K562 (cell line): Measurements from ENCODE around the gene YJEFN3. TPM values are rescaled to one million over a fixed set of nuclear protein-coding genes. Genes with fewer than 3 reads are reported as not detected.

Experiments used
- ATAC-seq: fragments of 200-7000 bp; cut with Tn5 transposase; 3 replicates; pipeline ENCODE4 v1.9.1; 2020; ENCODE audit warnings: moderate library complexity
- BruUV-seq: library from RNA; stranded (reverse); fragments of 400-500 nt; replicated peaks from 2 replicates; lab custom pipeline; 2021; lab: Mats Ljungman, UMichigan
- CTCF ChIA-PET: fragments of 300-600 bp; formaldehyde crosslinking; extraction: SDS; loops from one replicate; lab custom pipeline; 2021; ENCODE audit warnings: low intra/inter-chr PET ratio; lab: Yijun Ruan, JAX
- POLR2A ChIA-PET: fragments of 300-600, 350-650 bp; sonication (Branson Sonifier 250); formaldehyde crosslinking; extraction: SDS; loops from one replicate; lab custom pipeline; 2021; ENCODE audit warnings: antibody characterized with exemption, inconsistent platforms; lab: Yijun Ruan, JAX
- DNase-seq, 4 experiments: peaks; one replicate each; pipeline versions ENCODE4 v3.0.0 to v3.0.0-alpha.2; 2011 to 2018; ENCODE audit warnings: low spot score in 3 of 4, mixed read lengths in 3 of 4; ENCODE audit errors: extremely low read depth in 1 of 4
- FAIRE-seq: peaks from 2 replicates; lab custom pipeline; 2011; peaks lifted over from hg19 to GRCh38; lab: Jason Lieb, UNC
- H2AFZ ChIP-seq: 2 replicates; pipeline ENCODE4 v1.6.0; 2011; ENCODE audit warnings: low read depth, low read length, control low read depth, inconsistent platforms
- H3K27ac ChIP-seq: fragments of 200-600 bp; 3 replicates; pipeline ENCODE4 v1.8.0; 2011; ENCODE audit warnings: low read depth, mild to moderate bottlenecking, control low read depth, inconsistent platforms, low read length, moderate library complexity, mixed read lengths; ENCODE audit errors: extremely low read depth
- H3K27me3 ChIP-seq, 2 experiments: fragments of 300-600 bp in 1 of 2; 2 replicates in 1 of 2; 3 replicates in 1 of 2; pipeline versions ENCODE4 v1.6.0 to v1.8.0; 2011; ENCODE audit warnings: inconsistent platforms in 2 of 2, low read length in 2 of 2, mild to moderate bottlenecking in 1 of 2, mixed read lengths in 1 of 2, moderate library complexity in 1 of 2; ENCODE audit not compliant: control insufficient read depth in 2 of 2, insufficient read depth in 2 of 2
- H3K36me3 ChIP-seq: fragments of 300-600 bp; 3 replicates; pipeline ENCODE4 v1.8.0; 2011; ENCODE audit warnings: mild to moderate bottlenecking, low read length, inconsistent platforms; ENCODE audit not compliant: control insufficient read depth, insufficient read depth
- H3K4me1 ChIP-seq, 2 experiments: fragments of 200-600 bp in 1 of 2; replicated peaks in 1 of 2; 2 replicates in 1 of 2; 3 replicates in 1 of 2; pipeline versions ENCODE4 v1.5.1 to v1.8.0; 2011; ENCODE audit warnings: inconsistent platforms in 2 of 2, low read length in 2 of 2, mild to moderate bottlenecking in 1 of 2, mixed read lengths in 1 of 2, moderate library complexity in 1 of 2; ENCODE audit not compliant: control insufficient read depth in 2 of 2, insufficient read depth in 2 of 2
- H3K4me2 ChIP-seq: 2 replicates; pipeline ENCODE4 v1.6.1; 2011; ENCODE audit warnings: low read length, control low read depth, inconsistent platforms, mixed read lengths; ENCODE audit not compliant: insufficient read depth
- H3K4me3 ChIP-seq: fragments of 200-600 bp; sonication (generic), shearing (Covaris generic); 2 replicates; pipeline ENCODE4 v1.5.1; 2016; ENCODE audit warnings: control low read depth, inconsistent platforms
- H3K79me2 ChIP-seq: fragments of 200-600 bp; 3 replicates; pipeline ENCODE4 v1.8.0; 2011; ENCODE audit warnings: low read length, inconsistent platforms; ENCODE audit not compliant: control insufficient read depth, insufficient read depth
- H3K9ac ChIP-seq, 2 experiments: 2 replicates each; pipeline versions ENCODE4 v1.6.0 to v1.6.1; 2011; ENCODE audit warnings: low read depth in 2 of 2, low read length in 2 of 2, control low read depth in 1 of 2, inconsistent platforms in 1 of 2, mild to moderate bottlenecking in 1 of 2, mixed read lengths in 1 of 2; ENCODE audit not compliant: insufficient read depth in 1 of 2
- H3K9me1 ChIP-seq: one replicate; pipeline ENCODE4 v1.6.0; 2011; ENCODE audit warnings: inconsistent platforms, mild to moderate bottlenecking, low read length, moderate library complexity; ENCODE audit not compliant: control insufficient read depth, insufficient read depth
- H3K9me3 ChIP-seq: replicated peaks from 2 replicates; pipeline ENCODE4 v1.5.1; 2011; ENCODE audit warnings: low read depth, low read length, inconsistent platforms; ENCODE audit not compliant: control insufficient read depth, insufficient read depth
- H4K20me1 ChIP-seq: replicated peaks from 2 replicates; pipeline ENCODE4 v1.6.1; 2011; ENCODE audit warnings: low read length, inconsistent platforms, mixed read lengths; ENCODE audit not compliant: control insufficient read depth, insufficient read depth
- FOXA1 ChIP-seq: fragments of 450-650 bp; IDR thresholded peaks from 2 replicates; pipeline ENCODE4 v1.6.1; 2016; ENCODE audit warnings: mild to moderate bottlenecking, borderline replicate concordance
- HEY1 ChIP-seq: fragments of 250-450 bp; sonication (Bioruptor Pico); IDR thresholded peaks from 2 replicates; pipeline ENCODE4 v1.5.0; 2020; ENCODE audit warnings: mild to moderate bottlenecking, moderate library complexity, borderline replicate concordance
- PML ChIP-seq: IDR thresholded peaks from 2 replicates; pipeline ENCODE4 v1.6.1; 2012; ENCODE audit warnings: low read length, inconsistent platforms
- SIN3A ChIP-seq, 2 experiments: fragments of 150-350 bp in 1 of 2; IDR thresholded peaks; 2 replicates each; pipeline ENCODE4 v1.6.1; 2011 to 2016; ENCODE audit warnings: borderline replicate concordance in 2 of 2, low read depth in 2 of 2, low read length in 2 of 2, mild to moderate bottlenecking in 2 of 2, moderate library complexity in 2 of 2; ENCODE audit not compliant: control insufficient read depth in 1 of 2
- SMAD2 ChIP-seq: fragments of 150-350 bp; IDR thresholded peaks from 2 replicates; pipeline ENCODE4 v1.6.1; 2014; ENCODE audit warnings: low read depth, mild to moderate bottlenecking, low read length
- SMARCB1 ChIP-seq: IDR thresholded peaks from 2 replicates; pipeline ENCODE4 v1.6.1; 2011; ENCODE audit warnings: improper control_type of control experiment, low read depth; ENCODE audit not compliant: insufficient read length
- THRAP3 ChIP-seq: fragments of 450-650 bp; IDR thresholded peaks from 2 replicates; pipeline ENCODE4 v1.6.1; 2016; ENCODE audit warnings: mild to moderate bottlenecking, inconsistent platforms, borderline replicate concordance
- ZNF41 ChIP-seq: fragments of 250-450 bp; sonication (Bioruptor Pico); conservative IDR thresholded peaks from 2 replicates; pipeline ENCODE4 v1.4.0; 2020; ENCODE audit warnings: mild to moderate bottlenecking
- WGBS: fragments of 100-300 bp; shearing (Covaris generic); methylation state at CpG from one replicate; pipeline ENCODE4 v1.1.6; 2016; ENCODE audit warnings: low coverage, mixed read lengths; ENCODE audit not compliant: insufficient coverage; ENCODE audit errors: missing lambda C conversion rate; 5-methylcytosine and 5-hydroxymethylcytosine counted together
- in situ Hi-C: fragments of 300-500 bp; cut with MboI; formaldehyde crosslinking; loops from 4 replicates; pipeline ENCODE4 v1.15.0; 2018; ENCODE audit warnings: inconsistent platforms, mixed read lengths
- intact Hi-C: fragments of 100-400 bp; cut with micrococcal nuclease; formaldehyde crosslinking; loops from 2 replicates; pipeline ENCODE4 v1.14.2; 2022
- polyA plus RNA-seq, 8 experiments: library from polyadenylated mRNA; depleted of rRNA in 4 of 8; stranded (reverse) in 5 of 8; unstranded in 3 of 8; fragments of >200 nt; fragmentation: Nextera tagmentation in 2 of 8; fragmentation: Illumina TruSeq in 1 of 8; extraction: Ambion mirVana in 2 of 8; extraction: Trizol in 1 of 8; gene quantifications; 2 replicates each; pipeline versions ENCODE4 v1.2.1 to v1.2.3, GENCODE V29; 2011 to 2014; ENCODE audit warnings: inconsistent platforms in 1 of 8, missing spikeins in 1 of 8
- total RNA-seq, 7 experiments: library from RNA; depleted of rRNA in 6 of 7; stranded (reverse); fragments of >200 nt in 6 of 7; fragmentation: Illumina TruSeq in 2 of 7; extraction: Trizol in 2 of 7; gene quantifications; 2 replicates each; pipeline versions ENCODE4 v1.2.1 to v1.2.3, GENCODE V29; 2011 to 2021; ENCODE audit warnings: low replicate concordance in 1 of 7
- TF ChIP-seq, protein P1 (sequence below): sonication (generic); formaldehyde crosslinking; IDR thresholded peaks from 2 replicates; pipeline ENCODE4 v1.4.0; 2020; ENCODE audit warnings: mild to moderate bottlenecking, missing genetic modification reagents

The YJEFN3 gene
- total and polyA plus RNA-seq, 9 of the 15 experiments (the other 6 are each of a cell fraction or from before 2014, with no cell fraction given), result 0.04 to 5.8 (median 1.3) TPM; not detected in 1

DNA sequence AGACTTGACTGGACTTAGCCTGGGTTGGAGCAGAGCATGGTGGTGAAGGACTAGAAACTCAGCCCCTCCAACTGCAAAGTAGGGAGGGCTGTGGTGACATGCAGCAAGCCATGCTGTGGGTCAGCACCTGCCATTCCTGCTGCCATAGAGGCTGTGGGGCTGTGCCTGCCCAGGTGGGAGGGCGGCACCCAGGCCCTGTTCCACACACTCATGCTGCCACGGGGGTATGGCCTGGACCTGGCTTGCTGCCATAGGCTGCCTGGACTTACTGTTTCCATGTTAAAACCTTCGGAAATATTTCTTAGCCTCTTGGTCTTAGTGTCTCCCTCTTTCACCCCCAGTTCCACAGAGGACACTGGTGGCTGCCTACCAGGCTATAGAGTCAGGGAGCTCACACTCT, 38.7 kb downstream of the YJEFN3 start:
- intact Hi-C loops, result loop anchor here (10.0 kb wide), 1 partner anchor 177 kb away; no protein-coding TSS in a partner anchor
- Histone ChIP-seq H3K27ac (no peak overlapping the region), H3K9me3 (no peaks in the 10 kb centered on the region), H3K9me1 (no peaks in the 10 kb centered on the region), H3K27me3 (no peaks in the 10 kb centered on the region; a peak in 1 of 5 replicates), H3K9ac (no peak overlapping the region; a peak in 1 of 4 replicates), H2AFZ (no peak overlapping the region), H3K4me1 (peaks cover 0 to 16% of the 10 kb centered on the region in 2 experiments; a peak in 2 of 5 replicates), H3K79me2 (no peaks in the 10 kb centered on the region), H3K36me3 (no peaks in the 10 kb centered on the region), H3K4me2 (no peak overlapping the region), H3K4me3 (no peak overlapping the region), H4K20me1 (0 out of 2 replicates have a peak, but pooled peaks cover 5% of the 10 kb centered on the region)
- in situ Hi-C loops, result no loop called here
- no peak for ATAC-seq
- CTCF ChIA-PET, result no interaction called here
- no peak for FAIRE-seq
- 7% methylated on average over 3 of the region's 3 CpGs for WGBS
- POLR2A ChIA-PET, result no interaction called here
- BruUV-seq, result no TSS peak
- DNase-seq, result no peak
- no peak for TF ChIP-seq ZNF41 (CRISPR knock-in tag)
- TF ChIP-seq, protein P1, sequence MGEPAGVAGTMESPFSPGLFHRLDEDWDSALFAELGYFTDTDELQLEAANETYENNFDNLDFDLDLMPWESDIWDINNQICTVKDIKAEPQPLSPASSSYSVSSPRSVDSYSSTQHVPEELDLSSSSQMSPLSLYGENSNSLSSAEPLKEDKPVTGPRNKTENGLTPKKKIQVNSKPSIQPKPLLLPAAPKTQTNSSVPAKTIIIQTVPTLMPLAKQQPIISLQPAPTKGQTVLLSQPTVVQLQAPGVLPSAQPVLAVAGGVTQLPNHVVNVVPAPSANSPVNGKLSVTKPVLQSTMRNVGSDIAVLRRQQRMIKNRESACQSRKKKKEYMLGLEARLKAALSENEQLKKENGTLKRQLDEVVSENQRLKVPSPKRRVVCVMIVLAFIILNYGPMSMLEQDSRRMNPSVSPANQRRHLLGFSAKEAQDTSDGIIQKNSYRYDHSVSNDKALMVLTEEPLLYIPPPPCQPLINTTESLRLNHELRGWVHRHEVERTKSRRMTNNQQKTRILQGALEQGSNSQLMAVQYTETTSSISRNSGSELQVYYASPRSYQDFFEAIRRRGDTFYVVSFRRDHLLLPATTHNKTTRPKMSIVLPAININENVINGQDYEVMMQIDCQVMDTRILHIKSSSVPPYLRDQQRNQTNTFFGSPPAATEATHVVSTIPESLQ (CRISPR knock-in tag), result no peak
- TF ChIP-seq FOXA1, result no peak
- no peak for TF ChIP-seq SMARCB1
- no peak for TF ChIP-seq HEY1
- TF ChIP-seq SMAD2, result no peak
- TF ChIP-seq THRAP3, result no peak
- TF ChIP-seq SIN3A (IDR thresholded peaks at IDR 0.05; ENCODE audit: borderline replicate concordance in 2 of 2, control insufficient read depth in 1 of 2, low read depth in 2 of 2, low read length in 2 of 2), result no peak
- TF ChIP-seq PML, result no peak
